Esophagus mucosa (tissue), 1 donor: ENCODE data around the gene ODC1. TPM values are rescaled to one million over a fixed set of nuclear protein-coding genes. Genes with fewer than 3 reads are reported as not detected.

Experiments
- ATAC-seq: fragments of 200-7000 bp; cut with Tn5 transposase; one replicate; pipeline ENCODE4 v1.9.1; 2020
- total RNA-seq: library from RNA; stranded (reverse); gene quantifications from one replicate; pipeline ENCODE4 v1.2.4, GENCODE V29; 2023
- donor health status: DM: yes; HTN: yes; CAD: no.

ODC1 gene
- total RNA-seq, 1 donor from 2014 or later = 21.6 TPM

GRCh38 chr2:10414591-10414990 lies 33.5 kb downstream of the ODC1 start:
- ATAC-seq = no peak

DNA sequence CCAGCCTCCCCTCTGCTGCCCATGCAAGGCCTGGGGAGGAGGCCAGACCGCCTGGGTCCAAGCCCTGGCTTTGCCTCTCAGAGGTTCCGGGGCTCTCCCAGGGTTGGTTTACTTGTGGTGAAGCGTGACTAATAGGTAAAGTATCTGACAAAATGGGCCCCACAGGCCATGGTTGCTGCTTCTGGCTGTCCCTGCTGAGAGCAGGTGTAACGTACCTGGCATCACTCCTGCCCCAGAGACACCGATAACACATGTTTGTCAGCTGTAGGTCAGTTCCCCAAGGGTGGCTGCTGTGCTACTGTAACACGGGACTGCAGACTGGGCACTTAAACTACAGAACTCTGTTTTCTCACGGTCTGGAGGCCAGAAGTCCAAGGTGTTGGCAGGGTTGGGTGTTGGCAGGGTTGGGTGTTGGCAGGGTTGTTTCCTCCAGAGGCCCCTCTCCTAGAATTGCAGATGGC lies 34.1 kb downstream of the ODC1 start:
- ATAC-seq = no peak

DNA sequence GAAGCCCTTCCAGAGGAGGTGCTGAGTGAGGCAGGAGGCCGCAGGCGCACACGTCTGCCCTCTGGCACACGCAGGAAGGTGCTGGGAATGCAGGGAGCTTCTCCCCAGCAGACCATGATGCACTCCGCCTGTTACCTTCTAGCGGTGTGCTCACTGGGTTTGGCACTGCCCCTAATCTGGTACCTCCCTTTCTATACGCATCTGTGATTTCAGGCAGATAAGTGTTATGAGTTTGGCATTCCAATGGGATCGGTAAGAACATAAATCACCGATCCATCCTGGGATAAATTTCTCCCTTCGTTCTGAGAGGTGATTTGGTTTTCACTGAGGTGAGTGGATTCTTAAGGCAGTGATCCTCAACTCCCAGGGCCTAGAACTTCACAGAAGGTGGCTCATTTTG lies 34.6 kb downstream of the ODC1 start:
- ATAC-seq = no peak

DNA sequence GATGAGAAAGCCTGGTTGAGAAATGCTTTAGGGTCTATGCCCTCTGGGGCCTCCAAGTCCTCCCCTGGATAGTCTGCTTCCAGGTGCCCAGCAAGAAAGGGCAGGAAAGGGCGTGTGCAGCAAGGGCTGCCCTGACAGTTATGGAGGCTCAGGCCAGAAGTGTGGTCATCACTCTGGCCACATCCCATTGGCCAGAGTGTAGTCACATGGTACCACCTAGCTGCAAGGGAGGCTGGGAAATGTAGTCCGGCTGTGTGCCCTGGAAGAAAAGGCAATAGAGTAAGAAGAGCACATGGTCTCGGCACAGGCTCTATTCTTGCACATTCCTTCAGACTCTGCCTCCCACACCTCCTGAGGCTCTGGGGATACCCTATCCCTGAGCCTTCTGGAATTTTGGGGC lies 35.7 kb downstream of the ODC1 start:
- ATAC-seq = peak; percentile 28

DNA sequence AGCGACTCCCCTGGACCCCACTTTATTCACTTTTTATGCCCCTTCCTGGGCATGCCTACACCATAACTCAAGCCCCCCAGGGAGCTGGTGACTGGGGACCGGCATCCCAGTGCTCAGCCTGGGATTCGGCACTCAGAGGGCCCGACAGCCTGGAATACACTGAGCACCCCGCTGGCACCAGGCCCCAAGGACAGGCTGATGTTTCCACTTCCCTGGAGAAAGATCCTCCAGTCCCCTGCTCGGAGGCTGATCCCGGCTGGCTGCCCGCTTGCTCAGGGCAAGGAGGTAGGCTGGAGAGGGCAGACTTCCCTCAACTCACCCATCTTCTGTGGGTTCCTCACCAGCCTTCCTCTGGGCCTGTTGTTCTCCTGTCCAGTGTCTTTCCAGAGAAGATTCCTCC lies 36.6 kb downstream of the ODC1 start:
- ATAC-seq = no peak

DNA sequence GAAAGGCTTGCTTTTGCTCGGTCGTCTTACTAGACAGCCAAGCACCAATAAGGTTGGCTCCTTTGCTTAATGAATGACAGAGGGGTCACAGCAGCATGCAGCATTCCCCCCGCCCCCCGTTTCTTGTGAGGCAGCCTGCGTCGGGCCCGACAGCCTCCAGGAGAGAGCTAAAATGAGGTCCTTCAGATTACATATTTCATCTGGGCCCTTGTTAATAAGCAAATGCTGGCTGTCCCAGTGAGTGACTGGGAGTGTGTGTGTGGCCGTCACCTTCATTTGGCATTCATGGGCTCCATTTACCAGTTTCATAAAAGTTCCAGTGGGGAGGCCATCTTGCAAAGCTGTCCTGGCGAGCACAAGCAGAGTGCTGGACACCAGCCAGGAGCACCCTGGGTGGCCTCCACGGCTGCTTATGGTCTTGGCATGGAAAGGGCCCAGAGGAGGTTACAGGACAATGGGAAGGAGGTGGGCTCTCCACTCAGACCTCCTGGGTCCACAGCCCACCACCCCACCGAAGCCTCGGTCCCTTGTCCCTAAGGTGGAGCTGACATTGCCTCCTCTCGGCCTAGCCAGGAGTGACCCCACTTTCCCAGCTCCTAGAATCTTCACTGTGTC lies 37.2 kb downstream of the ODC1 start:
- no peak for ATAC-seq

DNA sequence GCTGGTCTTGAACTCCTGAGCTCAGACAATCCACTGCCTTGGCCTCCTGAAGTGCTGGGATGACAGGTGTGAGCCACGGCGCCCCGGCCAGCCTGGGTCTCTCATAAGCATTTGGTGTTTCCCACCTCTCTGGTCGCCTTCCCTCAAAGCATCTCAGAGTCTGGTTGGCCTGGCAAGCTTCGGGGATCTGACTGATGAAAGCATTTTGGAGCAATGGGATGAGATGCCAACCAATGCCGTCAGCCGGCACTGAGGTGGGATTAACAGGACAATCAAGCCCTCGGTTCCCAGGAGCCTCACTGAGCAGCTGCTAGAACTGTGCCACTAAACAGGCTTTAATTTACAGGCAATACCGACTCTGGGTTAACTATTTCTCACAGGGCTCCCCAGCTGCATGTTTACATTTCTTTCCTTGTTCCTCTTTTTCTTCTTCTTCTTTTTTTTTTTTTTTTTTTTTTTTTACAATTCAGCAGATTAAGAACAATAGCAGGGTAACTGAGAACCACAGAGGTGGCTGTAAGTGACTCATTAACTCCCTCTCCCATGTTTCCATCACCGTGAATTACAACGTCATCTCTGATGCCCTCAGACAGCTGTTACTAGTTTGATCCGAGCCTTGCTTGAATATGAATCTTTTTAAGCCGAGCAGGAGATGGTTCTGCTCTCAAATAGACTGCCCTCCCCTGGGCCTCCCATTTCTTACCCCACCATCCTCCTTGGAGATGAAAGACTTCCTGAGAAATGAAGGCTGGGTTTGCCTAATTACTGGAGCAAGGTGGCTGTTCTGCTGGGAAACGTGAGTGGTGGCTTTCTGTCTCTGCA lies 37.9 kb downstream of the ODC1 start:
- no peak for ATAC-seq

GRCh38 chr2:10408649-10409579 lies 39.2 kb downstream of the ODC1 start:
- ATAC-seq = peak; percentile 83

- ATAC-seq = peak; percentile 85
Observed at GRCh38 chr2:10407841-10408648, 40.1 kb downstream of the ODC1 start.

DNA sequence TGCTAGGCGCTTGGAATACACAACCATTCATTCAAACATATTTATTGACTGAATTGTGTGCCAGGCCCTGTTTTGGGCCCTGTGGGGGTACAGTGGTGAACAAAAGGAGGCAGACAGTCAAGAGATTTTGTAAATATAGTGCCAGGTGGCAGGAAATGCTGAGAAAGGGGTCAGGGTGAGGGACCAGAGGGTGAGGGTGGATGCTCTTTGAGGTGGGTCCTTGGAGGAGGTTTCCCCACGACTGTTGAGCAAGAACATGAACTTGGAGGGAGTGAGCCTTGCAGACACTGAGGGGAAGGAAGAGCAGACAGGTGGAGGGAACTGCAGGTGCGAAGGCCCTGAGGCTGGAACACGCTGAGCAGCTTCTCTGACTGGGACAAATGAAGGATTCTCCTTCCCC lies 40.7 kb downstream of the ODC1 start:
- no peak for ATAC-seq

- ATAC-seq = no peak
Observed at GRCh38 chr2:10406491-10407188, 41.5 kb downstream of the ODC1 start.

GRCh38 chr2:10406016-10406415 lies 42.1 kb downstream of the ODC1 start:
- ATAC-seq = no peak

- peak; percentile 56 for ATAC-seq
Observed at GRCh38 chr2:10405448-10405847, 42.7 kb downstream of the ODC1 start.

GRCh38 chr2:10404324-10405143 lies 43.6 kb downstream of the ODC1 start:
- ATAC-seq = no peak

DNA sequence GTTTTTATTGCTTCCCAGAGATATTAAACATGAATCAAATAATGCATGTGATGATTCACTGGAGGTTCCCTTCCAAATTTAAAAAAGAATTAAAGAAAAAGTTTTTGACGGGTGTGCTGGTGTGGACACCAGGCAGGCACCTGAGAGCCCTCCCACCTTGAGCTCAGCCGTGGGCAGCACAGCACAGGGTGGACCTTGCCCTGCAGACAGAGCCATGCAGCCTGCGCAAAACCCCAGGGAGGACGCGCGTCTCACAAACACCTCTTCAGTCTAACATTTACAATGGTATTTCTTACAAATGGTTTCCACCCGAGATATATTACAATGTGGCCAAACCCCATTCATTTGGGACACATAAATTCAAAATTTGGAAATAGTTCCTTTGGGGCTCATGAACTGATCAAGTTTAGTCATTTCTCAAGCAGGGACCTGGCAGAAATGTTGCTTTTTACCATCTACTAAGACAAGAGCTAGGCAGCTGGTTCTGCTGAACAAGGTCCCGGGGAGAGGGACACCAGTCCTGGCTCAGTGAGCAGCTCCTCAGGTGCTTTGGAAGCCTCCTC lies 45.4 kb downstream of the ODC1 start:
- ATAC-seq = no peak

DNA sequence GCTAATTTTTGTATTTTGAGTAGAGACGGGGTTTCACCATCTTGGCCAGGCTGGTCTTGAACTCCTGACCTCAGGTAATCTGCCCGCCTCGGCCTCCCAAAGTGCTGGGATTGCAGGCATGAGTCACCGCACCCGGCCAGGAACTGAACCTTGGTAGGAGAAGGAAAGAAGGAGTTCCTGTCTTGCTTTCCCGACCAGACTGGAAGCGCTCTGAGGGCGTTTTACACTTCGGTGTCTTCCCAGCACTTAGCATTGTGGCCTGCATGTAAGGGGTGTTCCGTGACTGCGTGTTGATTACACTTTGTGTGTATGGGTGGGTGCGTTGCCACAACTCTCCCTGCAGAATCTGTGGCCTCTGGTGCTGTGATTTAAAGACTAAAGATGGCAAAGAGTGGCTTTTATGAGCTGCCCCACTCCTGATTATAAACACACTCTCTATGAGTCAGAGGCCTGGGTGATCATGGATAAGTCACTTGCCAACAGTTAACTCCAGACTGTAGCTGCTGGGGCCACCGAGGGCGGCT lies 46.0 kb downstream of the ODC1 start:
- ATAC-seq = no peak

DNA sequence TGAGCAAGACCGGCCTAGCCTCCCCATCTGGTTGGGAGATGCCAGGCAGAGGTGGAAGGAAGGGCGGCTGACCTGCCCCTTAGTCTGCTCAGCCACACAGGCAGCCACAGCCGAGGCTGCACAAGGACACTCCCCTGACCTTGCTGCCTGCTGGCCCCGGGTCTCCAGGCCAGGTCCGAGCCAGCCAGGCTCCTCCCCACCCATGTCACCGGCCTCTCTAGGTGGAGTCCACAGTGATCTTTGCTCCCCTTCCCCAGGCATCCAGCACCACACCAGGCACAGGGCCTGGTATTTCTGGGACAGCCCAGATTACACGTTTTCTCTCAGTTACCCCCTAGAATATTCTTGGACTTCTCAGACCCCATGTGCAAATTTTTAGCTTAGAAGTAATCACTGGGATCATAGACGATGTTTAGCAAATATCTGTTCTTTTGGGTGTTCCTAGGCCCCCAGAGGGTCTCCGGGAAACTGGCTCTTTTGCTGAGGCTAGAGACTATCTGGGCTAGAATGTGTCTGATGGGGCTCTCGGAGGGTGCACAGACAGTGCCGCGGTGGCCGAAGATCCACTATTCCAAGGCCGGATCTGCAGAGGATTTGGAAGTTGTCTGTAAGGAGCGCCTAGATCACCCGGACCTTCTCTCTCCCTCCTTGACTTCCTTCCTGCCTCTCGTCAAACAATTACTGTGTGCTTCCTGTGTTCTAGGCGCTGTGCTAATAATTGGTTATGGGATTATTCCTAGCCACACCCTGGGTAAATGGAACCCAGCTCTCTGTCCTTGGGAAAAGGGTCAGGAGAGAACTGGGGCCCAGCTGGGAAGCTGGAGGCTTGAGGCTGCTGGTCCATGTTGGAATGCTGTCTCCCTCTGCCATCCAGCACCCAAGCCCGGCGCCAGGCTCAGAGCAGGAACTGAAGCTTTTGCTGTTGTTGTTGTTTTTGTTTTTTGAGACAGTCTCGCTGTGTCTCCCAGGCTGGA lies 46.9 kb downstream of the ODC1 start:
- ATAC-seq = no peak

DNA sequence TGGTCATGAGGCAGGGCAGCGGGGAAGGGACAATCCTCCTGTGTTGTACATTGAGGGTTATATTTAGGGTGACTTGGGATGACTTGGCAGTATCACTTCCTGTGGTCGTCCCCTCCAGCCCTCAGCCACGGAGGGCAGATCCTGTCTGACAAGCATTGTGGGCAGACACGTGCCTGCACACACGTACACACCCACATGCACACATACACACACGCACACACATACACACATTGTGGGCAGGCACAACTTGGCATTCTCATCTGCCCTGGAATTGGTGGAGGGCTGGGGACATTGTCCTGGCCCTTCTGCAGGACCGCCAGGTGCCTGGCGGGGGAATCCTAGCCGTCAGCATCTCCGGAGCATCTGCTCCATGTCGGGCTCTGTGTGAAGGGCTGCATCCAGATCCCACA lies 47.6 kb downstream of the ODC1 start:
- no peak for ATAC-seq

DNA sequence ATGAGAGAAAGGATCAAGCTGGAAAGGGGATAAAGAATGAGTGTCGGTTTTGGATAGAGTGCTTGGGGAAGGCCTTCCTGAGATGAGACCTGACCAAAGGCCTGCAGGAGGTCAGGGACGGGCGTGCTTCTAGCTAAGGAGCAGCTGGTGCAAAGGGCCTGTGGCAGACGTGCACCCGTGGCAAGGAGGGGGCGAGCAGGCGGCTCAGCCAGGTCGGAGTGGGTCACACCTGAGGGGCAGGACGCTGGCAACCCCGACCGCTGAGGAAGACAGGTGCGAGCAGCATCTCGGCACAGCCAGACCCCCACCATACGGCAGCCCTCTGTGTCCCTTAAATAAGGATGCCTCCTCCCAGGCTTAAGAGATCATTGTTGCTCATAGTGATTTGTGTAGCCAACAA lies 48.1 kb downstream of the ODC1 start:
- ATAC-seq = no peak
